HG03558 (cell line): Measurements from ENCODE around the gene KCNJ15.

Experiments used
- ATAC-seq: cut with Tn5 transposase; IDR thresholded peaks from one replicate; pipeline ENCODE4 v1.9.1; 2021; ENCODE audit warnings: moderate number of reproducible peaks; ENCODE audit not compliant: unreplicated experiment; ENCODE audit errors: extremely low read depth

KCNJ15 gene

DNA sequence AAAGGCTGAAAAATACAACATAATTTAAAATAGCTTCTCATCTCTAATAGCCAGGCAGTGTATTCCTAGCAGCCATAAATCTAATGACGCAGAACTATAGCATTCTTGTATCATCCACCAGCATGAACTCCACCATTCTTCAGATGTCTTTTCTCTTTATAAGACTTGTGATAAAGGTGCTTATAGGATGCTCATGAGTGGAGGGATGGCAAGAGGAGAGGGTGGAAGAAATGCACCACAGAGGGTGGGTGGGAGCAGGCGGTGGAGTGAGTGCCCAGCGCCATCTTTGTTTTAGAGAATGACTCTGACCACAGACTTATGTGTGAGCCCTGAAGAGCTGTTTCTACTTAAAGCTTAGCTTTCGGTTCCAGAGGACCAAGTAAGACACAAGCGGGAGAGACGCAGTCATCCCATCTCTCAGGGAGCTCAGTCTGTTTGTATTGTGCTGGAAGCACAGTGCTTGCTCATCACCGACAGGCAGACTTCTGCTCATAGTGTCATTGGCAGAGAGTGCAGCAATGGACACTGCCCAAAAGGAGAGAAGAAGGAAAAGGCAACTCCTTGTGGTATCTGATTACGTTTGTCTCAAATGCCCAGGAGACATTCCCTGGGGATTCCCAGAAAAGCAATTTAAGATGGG is 65.6 kb downstream of the KCNJ15 start:
- ATAC-seq, result no peak

DNA sequence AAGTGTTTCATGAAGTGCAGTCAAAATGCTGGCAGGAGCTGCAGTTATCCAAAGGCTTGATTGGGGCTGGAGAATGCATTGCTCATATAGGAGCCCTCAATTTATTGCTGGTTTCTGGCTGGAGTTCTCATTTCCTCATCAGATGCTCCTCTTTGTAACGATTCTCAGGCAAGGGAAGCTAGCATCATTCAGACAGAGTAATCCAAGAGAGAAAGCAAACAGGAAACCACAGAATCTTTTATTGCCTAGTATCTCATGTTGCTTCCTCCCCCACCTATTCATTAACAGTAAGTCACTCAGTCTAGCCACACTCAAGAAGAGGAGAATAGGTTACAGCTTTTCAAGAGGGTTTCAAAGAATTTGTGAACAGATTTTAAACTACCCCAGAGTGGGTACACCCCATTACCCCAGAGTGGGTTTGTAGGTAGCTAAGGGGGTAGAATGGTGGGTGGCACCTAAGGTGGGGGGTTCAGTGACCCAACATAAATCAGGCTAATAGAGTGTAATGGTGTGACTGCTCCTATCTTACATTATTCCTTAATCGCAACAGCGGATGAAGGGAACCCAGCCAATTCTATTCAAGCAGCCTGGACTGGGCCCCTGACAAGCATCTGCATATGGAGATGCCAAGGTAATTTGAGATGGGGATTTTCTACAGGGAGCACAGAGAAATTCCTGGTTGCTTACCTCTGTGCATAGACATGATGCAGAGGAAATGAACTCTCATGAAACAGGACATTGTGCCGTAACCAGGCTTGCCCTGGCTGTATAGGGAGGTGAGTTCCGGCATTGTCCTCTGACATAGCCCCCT is 67.1 kb downstream of the KCNJ15 start:
- ATAC-seq, result no peak

DNA sequence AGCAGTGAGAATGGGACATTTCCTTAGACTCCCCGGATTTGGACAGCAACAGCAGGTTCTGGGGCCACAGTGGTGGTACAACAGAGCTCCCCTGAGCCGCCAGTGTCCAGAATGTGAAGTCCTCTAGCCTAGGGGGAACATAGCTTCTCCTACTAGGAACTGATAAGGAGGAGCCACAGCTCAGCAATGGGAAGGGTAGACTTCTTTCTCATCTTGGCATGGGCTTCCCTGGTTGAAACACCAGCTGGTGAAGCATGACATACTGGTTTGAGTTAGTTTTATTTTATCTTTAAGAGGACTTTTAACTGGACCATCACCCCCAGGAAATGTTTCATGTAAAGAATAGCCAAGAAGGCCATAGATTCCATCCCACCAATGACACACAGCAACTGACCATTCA is 68.4 kb downstream of the KCNJ15 start:
- ATAC-seq, result no peak

DNA sequence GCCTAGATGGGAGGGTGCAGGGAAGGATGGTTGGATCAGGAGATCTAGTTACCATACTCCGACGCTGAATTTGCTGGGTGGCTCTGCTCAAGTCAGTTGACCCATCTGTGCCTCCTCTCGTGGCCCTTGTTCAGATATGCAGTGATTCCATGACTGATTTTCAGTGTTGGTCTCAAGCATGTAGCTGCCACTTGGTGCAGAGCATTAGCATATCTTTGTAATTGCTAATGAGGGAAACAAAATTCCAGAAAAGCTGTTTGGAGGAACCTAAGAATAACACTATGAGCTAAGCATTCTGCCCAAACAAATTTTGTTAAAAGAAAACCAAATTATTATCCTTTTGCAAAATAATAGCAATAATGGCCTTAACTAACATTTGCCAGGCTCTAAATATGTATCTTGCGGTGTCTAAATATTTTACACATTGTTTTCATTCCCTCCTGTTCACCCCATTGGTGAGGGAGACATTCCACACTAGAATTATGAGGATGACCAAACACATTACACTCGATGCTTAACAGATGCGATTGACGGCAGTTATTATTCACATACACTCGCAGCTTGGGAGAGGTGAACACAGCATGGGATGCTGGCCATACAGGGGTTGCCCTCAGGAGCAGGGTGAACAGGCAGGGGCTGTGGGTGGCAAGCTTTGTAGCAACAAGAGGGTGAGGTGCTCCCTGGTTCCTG is 69.1 kb downstream of the KCNJ15 start:
- ATAC-seq, result no peak

DNA sequence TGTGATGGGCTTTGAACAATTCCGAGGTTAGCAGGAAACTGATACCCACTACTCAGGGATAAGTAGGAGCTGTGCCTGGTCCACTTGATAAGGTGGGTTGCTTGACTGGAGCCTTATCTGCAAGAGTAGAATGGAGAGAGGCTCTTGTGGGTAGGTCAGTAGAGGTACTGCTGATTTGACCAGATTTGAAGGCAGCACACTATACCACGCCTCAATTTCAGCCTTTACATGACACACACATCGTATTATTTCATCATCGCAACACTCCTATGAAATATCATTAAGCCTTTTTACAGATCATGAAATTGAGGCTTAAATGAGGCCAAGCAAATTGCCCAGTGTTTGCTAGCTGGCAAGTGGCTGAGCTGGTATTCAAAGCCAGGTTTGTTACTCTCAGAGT is 69.6 kb downstream of the KCNJ15 start:
- ATAC-seq, result no peak

DNA sequence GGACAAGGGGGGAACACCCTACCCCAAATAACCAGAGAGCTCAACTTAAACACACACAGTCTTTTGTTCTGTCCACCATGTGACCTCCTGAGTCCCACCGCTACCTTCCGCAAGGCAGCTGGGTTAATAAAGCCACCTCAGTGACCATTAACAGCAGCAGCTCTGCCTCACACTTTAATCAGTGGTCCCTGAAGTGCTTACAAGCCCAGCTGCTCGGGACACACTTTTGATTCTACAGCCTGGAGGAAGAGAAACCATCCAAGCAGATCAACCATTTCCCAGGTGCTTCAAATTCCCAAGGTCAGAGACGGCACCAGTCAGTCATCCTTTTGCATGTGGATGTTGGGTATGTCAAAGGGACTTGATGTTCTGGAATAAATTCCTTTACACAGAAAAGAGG is 70.1 kb downstream of the KCNJ15 start:
- ATAC-seq, result no peak

DNA sequence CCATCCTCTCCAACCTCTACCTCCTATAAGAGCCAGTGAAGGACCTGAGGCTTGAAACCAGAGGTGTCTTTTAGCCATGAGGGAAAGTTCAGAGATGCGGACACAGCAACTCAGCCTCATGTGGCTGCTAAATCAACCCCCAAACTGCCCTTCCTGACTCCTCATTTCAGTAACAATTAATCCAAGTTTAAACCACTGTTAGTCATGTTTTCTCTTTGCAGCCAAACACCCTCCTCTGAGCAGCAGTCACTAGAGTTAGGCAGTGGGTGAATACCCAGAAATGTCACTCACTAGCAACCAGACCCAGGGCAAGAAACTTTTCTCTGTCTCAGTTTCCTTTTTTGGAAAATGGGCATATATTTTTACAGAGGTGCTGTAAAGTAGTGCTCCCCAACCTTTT is 71.2 kb downstream of the KCNJ15 start:
- no peak for ATAC-seq

DNA sequence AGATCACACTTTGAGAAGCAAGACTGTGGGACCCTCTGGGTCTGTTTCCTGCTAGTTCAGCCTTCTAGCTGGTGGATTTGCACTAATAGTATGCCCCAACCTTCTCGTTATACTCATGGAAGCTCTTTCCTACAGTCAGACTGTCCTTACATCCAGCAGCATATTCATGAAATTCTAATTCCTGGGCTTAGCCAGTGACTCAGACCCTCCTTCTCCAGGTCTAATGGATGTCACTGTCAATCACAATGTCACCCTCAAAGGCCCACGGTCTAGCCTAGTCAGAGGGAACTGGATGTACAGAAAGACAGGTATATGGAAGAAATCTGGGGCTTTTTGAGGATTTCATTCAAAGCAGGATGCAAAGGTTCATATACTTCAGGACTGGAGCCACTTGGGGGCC is 72.4 kb downstream of the KCNJ15 start:
- no peak for ATAC-seq

DNA sequence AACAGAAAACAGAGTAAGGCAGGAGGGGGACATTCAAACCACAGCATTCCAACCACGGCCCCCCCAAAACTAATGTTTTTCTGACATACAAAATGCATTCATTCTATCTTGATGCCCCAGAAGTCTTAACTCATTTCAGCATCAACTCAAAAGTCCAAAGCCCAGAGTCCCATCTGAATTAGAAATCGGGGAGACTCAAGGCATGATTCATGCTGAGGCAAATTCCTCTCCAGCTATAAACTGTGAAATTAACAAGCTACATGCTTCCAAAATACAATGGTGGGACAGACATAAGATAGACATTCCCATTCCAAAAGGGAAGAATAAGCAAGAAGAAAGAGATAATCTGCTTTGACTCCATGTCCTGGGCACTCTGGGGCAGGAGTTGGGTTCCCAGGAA is 73.9 kb downstream of the KCNJ15 start:
- ATAC-seq, result no peak

DNA sequence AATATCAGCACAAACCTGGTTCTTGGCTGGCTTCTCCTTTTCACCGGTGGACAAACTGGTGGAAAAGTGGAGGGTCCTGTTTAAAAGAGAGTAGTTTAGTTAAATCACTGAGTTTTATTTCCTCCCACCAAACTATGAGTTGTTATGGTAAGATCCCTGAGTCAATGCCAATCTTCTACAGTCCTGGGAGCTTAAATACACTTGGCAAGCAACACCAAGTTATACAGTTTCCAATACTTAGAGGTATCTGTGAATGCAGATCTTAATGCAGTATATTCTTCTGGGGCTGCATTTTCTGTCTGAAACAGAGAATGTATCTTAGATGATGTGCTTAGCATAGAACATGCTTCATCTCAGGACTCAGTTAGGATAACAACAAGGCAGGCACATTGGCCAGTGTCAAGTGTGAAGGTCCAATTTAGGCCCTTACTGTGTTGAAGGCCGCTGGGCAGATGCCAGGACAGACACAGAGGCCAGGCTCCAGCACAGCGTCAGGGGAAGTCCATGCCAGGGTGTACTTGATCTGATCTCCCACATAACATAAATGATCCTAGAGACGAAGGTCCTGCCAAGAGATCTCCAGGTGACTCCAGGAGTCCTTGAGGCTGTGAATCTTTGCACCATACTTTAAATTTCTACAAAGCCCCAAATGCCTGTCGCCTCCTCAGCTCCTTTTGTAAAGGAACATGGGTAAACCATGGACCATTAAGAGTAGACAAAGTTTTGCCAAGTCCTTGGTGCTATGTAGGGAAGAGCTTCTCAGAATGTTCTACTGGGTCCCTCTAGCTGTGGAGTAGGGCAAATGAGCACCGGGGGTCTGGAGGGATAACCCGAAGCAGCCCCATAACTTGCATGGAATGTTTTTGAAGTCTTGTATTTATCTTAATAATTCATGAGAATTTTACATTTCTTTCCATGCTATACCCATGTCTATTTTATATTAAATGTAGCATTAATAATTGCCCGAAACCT is 76.8 kb downstream of the KCNJ15 start:
- no peak for ATAC-seq

DNA sequence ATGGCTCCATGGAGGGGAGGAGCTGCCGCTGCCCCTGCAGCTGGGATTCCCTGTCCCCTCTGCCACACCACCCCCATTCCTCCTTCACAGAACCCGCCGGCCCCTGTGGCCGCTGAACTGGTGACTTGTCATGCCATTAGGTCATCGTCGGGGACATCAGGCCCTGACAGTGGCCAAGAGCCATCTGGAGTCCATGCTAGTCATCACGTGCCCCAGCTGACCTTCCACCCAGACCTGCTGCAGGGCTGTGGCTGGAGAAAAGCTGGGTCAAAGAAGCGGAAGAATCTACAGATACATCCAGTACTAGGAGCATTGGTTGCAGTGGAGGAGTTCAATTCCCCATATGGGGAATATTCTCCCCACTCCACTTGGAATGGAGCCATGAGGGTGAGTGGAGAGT is 78.1 kb downstream of the KCNJ15 start:
- ATAC-seq, result no peak

DNA sequence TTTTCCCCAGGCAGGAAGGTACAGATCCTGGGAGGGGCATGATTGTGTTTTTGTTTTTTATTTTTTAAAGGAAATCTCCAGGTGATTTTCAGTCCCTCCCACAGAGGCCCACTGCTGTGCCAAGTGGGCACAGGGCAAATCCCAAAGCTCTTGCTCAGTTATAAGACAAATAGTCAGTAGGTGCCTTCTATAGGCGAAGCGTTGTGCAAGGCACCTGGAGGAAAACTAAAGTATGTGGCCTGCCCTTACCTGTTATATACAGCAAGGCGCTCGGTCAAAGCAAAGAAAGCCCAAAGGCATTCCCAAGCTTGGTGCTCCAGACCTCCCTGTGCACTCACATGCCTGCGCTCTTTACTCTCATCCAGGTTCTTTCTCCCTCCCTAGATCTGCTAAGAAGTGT is 81.0 kb downstream of the KCNJ15 start:
- no peak for ATAC-seq

DNA sequence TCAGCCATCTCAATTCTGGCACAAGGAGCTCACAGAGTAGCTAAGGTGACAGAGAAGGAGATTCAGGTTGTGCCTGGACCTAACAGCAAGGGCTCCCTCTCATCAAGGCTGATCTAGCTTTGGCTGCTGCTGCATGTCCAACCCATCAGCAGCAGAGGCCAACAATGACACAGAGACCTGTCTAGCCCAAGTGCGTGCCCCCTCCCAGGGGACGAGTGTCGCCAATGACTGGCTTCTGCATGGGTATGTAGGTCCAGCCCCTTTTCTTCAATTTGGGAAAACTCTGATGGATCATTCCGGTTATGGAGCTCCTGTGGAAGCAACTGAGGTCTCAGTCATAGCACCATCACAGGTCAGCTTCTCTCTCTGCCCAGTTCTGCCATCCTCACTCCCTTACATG is 83.3 kb downstream of the KCNJ15 start:
- ATAC-seq, result no peak

DNA sequence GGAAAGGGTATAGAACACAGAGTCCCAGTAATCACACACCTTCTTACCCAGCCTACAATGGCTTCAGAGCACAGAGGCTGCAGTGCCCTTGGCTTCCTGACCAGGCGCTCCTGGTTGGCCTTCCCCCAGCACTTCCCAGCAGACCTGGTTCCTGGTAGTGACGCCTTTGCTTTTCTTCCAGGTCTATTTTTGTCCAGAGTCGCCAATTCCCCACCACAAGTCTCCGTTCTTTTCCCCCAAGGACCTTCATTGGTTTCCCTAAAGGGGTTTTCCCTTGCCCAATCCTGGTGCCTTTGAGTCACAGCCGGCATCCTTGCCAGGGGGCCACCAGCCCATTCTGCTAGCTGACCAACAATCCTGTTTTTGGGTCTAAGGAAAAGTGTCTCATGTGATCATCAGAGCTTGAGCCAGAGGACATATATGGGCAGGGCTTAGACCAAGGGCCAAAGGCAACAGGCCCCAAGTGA is 84.8 kb downstream of the KCNJ15 start:
- no peak for ATAC-seq

DNA sequence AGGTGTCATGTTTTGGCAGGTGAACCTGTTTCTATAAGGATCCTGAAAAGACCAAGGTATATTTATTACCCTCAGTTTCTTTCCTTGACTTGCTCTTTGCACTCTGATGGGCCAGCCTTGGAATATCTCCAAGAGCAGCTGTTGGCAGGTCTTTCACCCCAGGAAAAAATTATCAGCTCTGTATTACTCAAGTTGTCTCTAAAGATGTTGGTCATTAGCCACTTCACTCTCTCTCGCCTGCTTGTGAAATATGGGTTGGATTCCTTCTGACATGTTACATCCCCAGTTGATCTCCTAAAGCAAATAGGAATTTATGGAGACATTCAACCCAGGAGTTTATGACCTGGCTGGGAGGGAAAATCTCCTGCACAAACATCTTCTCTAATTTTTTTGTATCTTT is 85.9 kb downstream of the KCNJ15 start:
- ATAC-seq, result no peak

DNA sequence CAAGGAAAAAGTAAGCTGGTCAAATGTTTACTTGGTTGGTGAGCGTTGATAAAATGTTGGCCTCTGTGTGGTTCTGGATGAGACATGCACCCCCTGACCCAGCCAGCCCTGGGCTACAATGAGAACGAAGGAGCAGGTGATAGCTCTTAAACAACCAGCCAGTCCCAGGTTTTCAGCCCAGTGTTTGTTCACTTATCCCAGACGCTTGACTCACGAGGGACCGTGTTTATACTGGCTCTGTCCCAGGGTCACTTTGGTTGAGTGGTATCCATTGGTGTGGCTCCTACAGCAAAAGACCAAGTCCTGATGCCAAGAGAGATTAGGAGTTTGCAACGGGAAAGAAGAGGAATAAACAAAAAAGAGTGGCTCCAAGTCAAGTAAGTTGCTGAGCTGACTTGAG is 86.9 kb downstream of the KCNJ15 start:
- ATAC-seq, result no peak

DNA sequence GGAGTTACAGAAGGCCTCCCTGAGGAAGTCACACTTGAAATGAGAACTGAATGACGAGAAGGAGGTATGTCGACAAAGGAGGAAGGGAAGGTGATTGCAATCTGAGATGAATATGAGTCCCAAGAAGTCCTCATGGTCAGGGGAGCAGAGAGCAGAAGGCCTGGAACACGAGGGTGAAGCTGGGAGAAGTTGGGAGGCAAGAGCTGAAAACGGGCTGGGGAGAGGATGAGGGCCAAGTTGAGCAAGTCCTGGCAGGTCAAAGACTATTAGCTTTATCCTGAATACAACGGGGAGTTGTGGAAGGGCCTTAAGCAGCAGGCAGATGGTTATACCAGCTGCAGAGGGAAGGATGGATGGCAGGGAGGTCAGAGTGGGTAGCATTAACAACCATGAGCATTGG is 89.5 kb downstream of the KCNJ15 start:
- ATAC-seq, result no peak

DNA sequence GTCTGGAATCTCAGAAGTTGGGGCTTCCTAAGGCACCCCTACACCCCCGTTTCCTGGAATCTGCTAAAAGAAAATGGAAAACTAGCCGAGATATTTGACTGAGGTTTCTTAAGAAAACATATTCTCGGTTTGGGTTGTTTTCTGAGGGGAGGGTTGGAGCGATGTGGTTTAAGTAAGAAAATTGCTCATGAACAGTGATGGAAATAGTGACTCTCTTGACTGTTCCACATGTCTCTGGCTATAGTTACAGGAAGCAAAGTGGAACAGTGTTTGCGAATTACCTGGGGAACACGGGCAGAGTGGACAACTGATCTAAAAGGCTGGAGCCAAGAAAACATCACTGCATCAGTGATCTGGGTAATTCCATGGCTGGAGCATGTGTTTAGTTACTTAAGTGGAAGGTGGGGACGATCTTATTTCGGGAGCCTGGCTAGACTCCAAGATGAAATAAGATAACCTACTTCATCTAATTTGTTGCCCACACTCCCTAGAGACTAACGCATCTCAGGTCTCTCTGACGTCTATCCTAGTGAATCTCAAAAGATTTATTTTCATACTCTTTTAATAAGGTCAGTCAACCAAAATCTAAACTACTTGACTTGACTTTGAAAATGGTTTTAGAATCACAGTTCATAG is 92.4 kb downstream of the KCNJ15 start:
- no peak for ATAC-seq

DNA sequence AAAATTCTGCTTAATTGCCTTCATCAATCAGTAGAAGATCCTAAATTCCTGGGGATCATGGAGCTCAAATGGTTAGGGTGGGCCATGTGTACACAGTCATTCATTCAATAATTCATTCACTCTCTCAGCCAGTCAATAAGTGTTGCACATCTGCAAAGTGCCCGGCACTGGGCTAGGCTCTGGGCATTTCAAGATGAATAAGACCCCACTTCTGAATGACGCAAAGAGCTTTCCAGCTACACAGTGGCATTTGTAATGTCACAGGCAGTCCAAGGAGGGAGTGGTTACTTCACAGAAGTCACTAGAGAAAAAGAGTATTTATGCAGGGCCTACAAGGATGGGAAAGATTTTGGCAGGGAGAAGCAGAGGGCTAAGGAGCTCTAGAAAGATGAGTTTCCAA is 93.2 kb downstream of the KCNJ15 start:
- no peak for ATAC-seq

DNA sequence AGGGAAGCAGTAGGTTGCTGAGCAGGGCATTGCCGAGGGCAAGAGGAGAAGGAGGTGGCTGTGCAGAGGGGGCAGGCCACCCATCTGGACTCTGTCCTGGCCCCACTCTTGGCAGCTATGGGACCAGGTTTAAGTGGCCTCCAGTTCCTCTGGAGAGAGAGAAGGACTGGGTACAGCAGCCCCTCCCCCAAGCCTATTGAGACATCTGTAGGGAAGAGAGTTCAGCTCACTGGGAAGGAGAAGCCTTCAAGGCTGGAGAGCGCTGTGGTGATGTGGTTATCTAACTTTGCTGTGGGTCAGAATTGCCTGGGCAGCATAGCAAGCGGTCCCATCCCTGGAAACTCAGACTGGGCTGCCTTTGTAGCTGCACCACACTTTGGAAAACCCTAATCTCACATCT is 93.9 kb downstream of the KCNJ15 start:
- no peak for ATAC-seq
